ENCODE measurements around the gene SZT2.

- TF ChIP-seq CTCF (conservative IDR thresholded peaks at IDR 0.05 in 1 of 2, IDR thresholded peaks at IDR 0.05 in 1 of 2; ENCODE audit: low read depth in 1 of 2, low read length in 2 of 2) (no peak), EZH2 (IDR thresholded peaks at IDR 0.05; ENCODE audit: low read length, missing control alignments) (no peak)
Observed at GRCh38 chr1:43425045-43425444, 35.3 kb downstream of the SZT2 start.
